Activated T-cell treated with anti-CD3 and anti-CD28 coated beads, Interleukin-2, amount 50 U/mL, for 24 hours (primary cell): ENCODE measurements around the gene BCAP31.
"Not testable (repeated sequence)": the region's sequence is repeated elsewhere in the genome, so short reads cannot be mapped to it uniquely, and the experiment has no call there.

ENCODE experiments used
- DNase-seq: peaks from one replicate; pipeline ENCODE4 v3.0.0-alpha.2; 2020
- H3K27ac Mint-ChIP-seq: 2 replicates; pipeline ENCODE4 v1.8.0; 2020; ENCODE audit warnings: mild to moderate bottlenecking, mixed read lengths
- H3K27me3 Mint-ChIP-seq: 2 replicates; pipeline ENCODE4 v1.8.0; 2020; ENCODE audit warnings: mixed read lengths
- H3K36me3 Mint-ChIP-seq: 2 replicates; pipeline ENCODE4 v1.8.0; 2020; ENCODE audit warnings: low read depth, mixed read lengths
- H3K4me1 Mint-ChIP-seq: 2 replicates; pipeline ENCODE4 v1.8.0; 2020; ENCODE audit warnings: low read depth, mixed read lengths
- H3K4me3 Mint-ChIP-seq: 2 replicates; pipeline ENCODE4 v1.8.0; 2020; ENCODE audit warnings: mild to moderate bottlenecking, moderate library complexity, mixed read lengths
- H3K9me3 Mint-ChIP-seq: 2 replicates; pipeline ENCODE4 v1.8.0; 2020; ENCODE audit warnings: mixed read lengths

The BCAP31 gene

GRCh38 chrX:153743468-153744209, 19.5 kb upstream of the BCAP31 start:
- not testable (repeated sequence) for H3K9me3 Mint-ChIP-seq, H3K36me3 Mint-ChIP-seq, H3K27ac Mint-ChIP-seq, H3K4me3 Mint-ChIP-seq, DNase-seq
- Mint-ChIP-seq H3K4me1 (peaks cover 19% of the 10 kb centered on the region), H3K27me3 (peaks cover 39% of the 10 kb centered on the region)

GRCh38 chrX:153742796-153743467, 18.7 kb upstream of the BCAP31 start:
- not testable (repeated sequence) for H3K9me3 Mint-ChIP-seq, H3K4me3 Mint-ChIP-seq, DNase-seq, H3K27ac Mint-ChIP-seq, H3K36me3 Mint-ChIP-seq
- Mint-ChIP-seq H3K27me3 (peaks cover 42% of the 10 kb centered on the region), H3K4me1 (peaks cover 19% of the 10 kb centered on the region)

- peaks cover 39% of the 10 kb centered on the region for H3K27me3 Mint-ChIP-seq
- not testable (repeated sequence) for H3K9me3 Mint-ChIP-seq, H3K4me3 Mint-ChIP-seq, H3K36me3 Mint-ChIP-seq, DNase-seq, H3K27ac Mint-ChIP-seq
- H3K4me1 Mint-ChIP-seq, result peaks cover 19% of the 10 kb centered on the region
These were observed 17.9 kb upstream of the BCAP31 start for GRCh38 chrX:153742111-153742510.

- DNase-seq, result no peak
- peaks cover 38% of the 10 kb centered on the region for H3K27me3 Mint-ChIP-seq
- no peaks in the 10 kb centered on the region for H3K9me3 Mint-ChIP-seq
- peaks cover 19% of the 10 kb centered on the region for H3K4me1 Mint-ChIP-seq
- H3K4me3 Mint-ChIP-seq, result no peak overlapping the region
- H3K36me3 Mint-ChIP-seq, result no peaks in the 10 kb centered on the region
- no peak overlapping the region for H3K27ac Mint-ChIP-seq
These were observed 17.3 kb upstream of the BCAP31 start for GRCh38 chrX:153741446-153741845.

- Mint-ChIP-seq H3K27ac (peak overlapping the region; percentile 33), H3K36me3 (no peaks in the 10 kb centered on the region), H3K4me1 (peaks cover 19% of the 10 kb centered on the region), H3K27me3 (peaks cover 38% of the 10 kb centered on the region), H3K9me3 (no peaks in the 10 kb centered on the region), H3K4me3 (no peak overlapping the region)
- DNase-seq, result no peak
These were observed 16.5 kb upstream of the BCAP31 start for GRCh38 chrX:153740631-153741222.

- Mint-ChIP-seq H3K36me3 (no peaks in the 10 kb centered on the region), H3K27ac (peak overlapping the region; percentile 33), H3K27me3 (peaks cover 33% of the 10 kb centered on the region), H3K9me3 (no peaks in the 10 kb centered on the region), H3K4me1 (peaks cover 27% of the 10 kb centered on the region), H3K4me3 (peak overlapping the region; percentile 20)
- DNase-seq, result peak; percentile 60
These were observed 15.7 kb upstream of the BCAP31 start for GRCh38 chrX:153739754-153740486.

GRCh38 chrX:153738056-153738605, 13.9 kb upstream of the BCAP31 start:
- Mint-ChIP-seq H3K27me3 (peaks cover 29% of the 10 kb centered on the region), H3K27ac (no peak overlapping the region), H3K36me3 (no peaks in the 10 kb centered on the region), H3K4me1 (peaks cover 26% of the 10 kb centered on the region), H3K4me3 (no peak overlapping the region), H3K9me3 (no peaks in the 10 kb centered on the region)
- DNase-seq, result no peak

GRCh38 chrX:153736871-153737441, 12.8 kb upstream of the BCAP31 start:
- peaks cover 29% of the 10 kb centered on the region for H3K4me1 Mint-ChIP-seq
- no peak overlapping the region for H3K4me3 Mint-ChIP-seq
- H3K27me3 Mint-ChIP-seq, result peaks cover 27% of the 10 kb centered on the region
- H3K36me3 Mint-ChIP-seq, result no peaks in the 10 kb centered on the region
- DNase-seq, result no peak
- H3K27ac Mint-ChIP-seq, result no peak overlapping the region
- no peaks in the 10 kb centered on the region for H3K9me3 Mint-ChIP-seq

- H3K4me3 Mint-ChIP-seq, result no peak overlapping the region
- peaks cover 23% of the 10 kb centered on the region for H3K27me3 Mint-ChIP-seq
- peaks cover 4% of the 10 kb centered on the region for H3K9me3 Mint-ChIP-seq
- no peaks in the 10 kb centered on the region for H3K36me3 Mint-ChIP-seq
- H3K27ac Mint-ChIP-seq, result no peak overlapping the region
- no peak for DNase-seq
- peaks cover 36% of the 10 kb centered on the region for H3K4me1 Mint-ChIP-seq
These were observed 12.1 kb upstream of the BCAP31 start for GRCh38 chrX:153736071-153736820.

- Mint-ChIP-seq H3K27ac (no peak overlapping the region), H3K36me3 (no peaks in the 10 kb centered on the region), H3K4me1 (peaks cover 36% of the 10 kb centered on the region), H3K9me3 (peaks cover 4% of the 10 kb centered on the region), H3K27me3 (peaks cover 20% of the 10 kb centered on the region), H3K4me3 (no peak overlapping the region)
- DNase-seq, result peak; percentile 28
These were observed 11.1 kb upstream of the BCAP31 start for GRCh38 chrX:153735274-153735673.

- H3K4me3 Mint-ChIP-seq, result no peak overlapping the region
- no peak overlapping the region for H3K27ac Mint-ChIP-seq
- H3K4me1 Mint-ChIP-seq, result peaks cover 32% of the 10 kb centered on the region
- peaks cover 20% of the 10 kb centered on the region for H3K27me3 Mint-ChIP-seq
- H3K9me3 Mint-ChIP-seq, result peaks cover 4% of the 10 kb centered on the region
- no peaks in the 10 kb centered on the region for H3K36me3 Mint-ChIP-seq
- no peak for DNase-seq
These were observed 10.7 kb upstream of the BCAP31 start for GRCh38 chrX:153734871-153735270.

- Mint-ChIP-seq H3K4me1 (peaks cover 27% of the 10 kb centered on the region), H3K36me3 (peaks cover 1% of the 10 kb centered on the region), H3K27me3 (peaks cover 23% of the 10 kb centered on the region), H3K9me3 (peaks cover 4% of the 10 kb centered on the region), H3K4me3 (no peak overlapping the region), H3K27ac (no peak overlapping the region)
- no peak for DNase-seq
These were observed 9.6 kb upstream of the BCAP31 start for GRCh38 chrX:153733651-153734240.

GRCh38 chrX:153732401-153732800, 8.2 kb upstream of the BCAP31 start:
- H3K9me3 Mint-ChIP-seq, result peaks cover 4% of the 10 kb centered on the region
- no peak for DNase-seq
- H3K4me3 Mint-ChIP-seq, result no peak overlapping the region
- peaks cover 32% of the 10 kb centered on the region for H3K4me1 Mint-ChIP-seq
- peaks cover 1% of the 10 kb centered on the region for H3K36me3 Mint-ChIP-seq
- H3K27ac Mint-ChIP-seq, result no peak overlapping the region
- H3K27me3 Mint-ChIP-seq, result peaks cover 26% of the 10 kb centered on the region
